HepG2 (cell line): ENCODE results near the gene CLTCL1. TPM values are rescaled to one million over a fixed set of nuclear protein-coding genes. Genes with fewer than 3 reads are reported as not detected.

Experiments
- AKAP8 ChIP-seq: sonication (generic); formaldehyde crosslinking; IDR thresholded peaks from 2 replicates; pipeline ENCODE4 v1.5.1; 2020; ENCODE audit warnings: mild to moderate bottlenecking, missing genetic modification reagents
- CENPT ChIP-seq: sonication (generic); formaldehyde crosslinking; IDR thresholded peaks from 2 replicates; pipeline ENCODE4 v1.8.0; 2022; ENCODE audit warnings: low read depth, mild to moderate bottlenecking, moderate library complexity, missing genetic modification reagents
- ELF1 ChIP-seq: sonication (generic); formaldehyde crosslinking; IDR thresholded peaks from 2 replicates; pipeline ENCODE4 v1.4.0; 2020; ENCODE audit warnings: missing genetic modification reagents
- HOXA5 ChIP-seq: sonication (generic); formaldehyde crosslinking; IDR thresholded peaks from 2 replicates; pipeline ENCODE4 v1.4.0; 2020; ENCODE audit warnings: missing genetic modification reagents
- KAT7 ChIP-seq: IDR thresholded peaks from 2 replicates; pipeline ENCODE4 v1.6.1; 2018; ENCODE audit warnings: borderline replicate concordance, missing compliant biosample characterization
- KDM5B ChIP-seq: sonication (generic); formaldehyde crosslinking; IDR thresholded peaks from 2 replicates; pipeline ENCODE4 v1.4.0; 2020; ENCODE audit warnings: missing genetic modification reagents, mild to moderate bottlenecking, borderline replicate concordance
- NR2C2 ChIP-seq: sonication (generic); formaldehyde crosslinking; IDR thresholded peaks from 2 replicates; pipeline ENCODE4 v1.4.0; 2020; ENCODE audit warnings: missing genetic modification reagents, mild to moderate bottlenecking, moderate library complexity, borderline replicate concordance
- NR2F2 ChIP-seq: IDR thresholded peaks from 2 replicates; pipeline ENCODE4 v1.6.1; 2012; ENCODE audit warnings: low read depth, inconsistent platforms, borderline replicate concordance
- RFX3 ChIP-seq: IDR thresholded peaks from 2 replicates; pipeline ENCODE4 v1.6.1; 2016; ENCODE audit warnings: missing biosample characterization, missing genetic modification reagents
- RFX5 ChIP-seq: IDR thresholded peaks from 2 replicates; pipeline ENCODE4 v1.6.1; 2011; ENCODE audit warnings: low read depth, low read length, improper control_type of control experiment
- THRA ChIP-seq: sonication (generic); formaldehyde crosslinking; IDR thresholded peaks from 2 replicates; pipeline ENCODE4 v1.4.0; 2020; ENCODE audit warnings: missing genetic modification reagents, borderline replicate concordance
- U2AF2 ChIP-seq: fragments of 200-400 bp; formaldehyde crosslinking; IDR thresholded peaks from 2 replicates; pipeline ENCODE4 v1.6.1; 2017; ENCODE audit warnings: low read depth, mild to moderate bottlenecking, low read length
- ZC3H13 ChIP-seq: sonication (generic); formaldehyde crosslinking; IDR thresholded peaks from 2 replicates; pipeline ENCODE4 v1.8.1; 2023; ENCODE audit warnings: mild to moderate bottlenecking, missing genetic modification reagents, moderate library complexity
- ZFP37 ChIP-seq: sonication (generic); formaldehyde crosslinking; IDR thresholded peaks from 2 replicates; pipeline ENCODE4 v1.4.0; 2020; ENCODE audit warnings: missing genetic modification reagents, borderline replicate concordance
- ZNF446 ChIP-seq: sonication (generic); formaldehyde crosslinking; IDR thresholded peaks from 2 replicates; pipeline ENCODE4 v1.5.0; 2020; ENCODE audit warnings: mild to moderate bottlenecking, missing genetic modification reagents
- ZNF501 ChIP-seq: sonication (generic); formaldehyde crosslinking; IDR thresholded peaks from 2 replicates; pipeline ENCODE4 v1.5.1; 2020; ENCODE audit warnings: mild to moderate bottlenecking, moderate library complexity, missing genetic modification reagents
- ZNF597 ChIP-seq: sonication (generic); formaldehyde crosslinking; IDR thresholded peaks from 2 replicates; pipeline ENCODE4 v1.5.0; 2020; ENCODE audit warnings: missing genetic modification reagents
- ZNF607 ChIP-seq: sonication (generic); formaldehyde crosslinking; IDR thresholded peaks from 2 replicates; pipeline ENCODE4 v1.5.1; 2020; ENCODE audit warnings: missing genetic modification reagents, mild to moderate bottlenecking, borderline replicate concordance
- ZNF720 ChIP-seq: sonication (generic); formaldehyde crosslinking; IDR thresholded peaks from 2 replicates; pipeline ENCODE4 v1.4.0; 2020; ENCODE audit warnings: missing genetic modification reagents
- ZNF883 ChIP-seq: sonication (generic); formaldehyde crosslinking; IDR thresholded peaks from 2 replicates; pipeline ENCODE4 v1.5.1; 2020; ENCODE audit warnings: mild to moderate bottlenecking, missing genetic modification reagents; ENCODE audit errors: not compliant biosample characterization
- ZSCAN29 ChIP-seq: sonication (generic); formaldehyde crosslinking; conservative IDR thresholded peaks from 2 replicates; pipeline ENCODE4 v1.4.0; 2020; ENCODE audit warnings: mild to moderate bottlenecking, missing genetic modification reagents
- polyA plus RNA-seq, 8 experiments: library from polyadenylated mRNA; depleted of rRNA in 3 of 8; stranded (reverse) in 7 of 8; unstranded in 1 of 8; fragments of >200 nt; fragmentation: Illumina TruSeq in 4 of 8; extraction: Trizol in 4 of 8; gene quantifications; 2 replicates each; pipeline versions ENCODE4 v1.2.1 to v1.2.3, GENCODE V29; 2011 to 2016; ENCODE audit warnings: low read depth in 4 of 8, missing spikeins in 1 of 8, mixed read lengths in 1 of 8; ENCODE audit not compliant: insufficient read depth in 1 of 8
- total RNA-seq, 5 experiments: library from RNA; depleted of rRNA; stranded (reverse); fragments of >200 nt; fragmentation: Illumina TruSeq; extraction: Trizol; gene quantifications; 2 replicates each; pipeline ENCODE4 v1.2.3, GENCODE V29; 2016; ENCODE audit warnings: low read depth in 1 of 5
- TF ChIP-seq, protein P1 (sequence below): sonication (generic); formaldehyde crosslinking; IDR thresholded peaks from 2 replicates; pipeline ENCODE4 v1.4.0; 2020; ENCODE audit warnings: missing genetic modification reagents, mild to moderate bottlenecking, borderline replicate concordance
- TF ChIP-seq, protein P2 (sequence below): IDR thresholded peaks from 2 replicates; pipeline ENCODE4 v1.6.1; 2018; ENCODE audit warnings: missing genetic modification reagents

The CLTCL1 gene
- total and polyA plus RNA-seq, 2 of the 13 experiments (the other 11 are each of a cell fraction or from before 2014, with no cell fraction given), result 8.1 to 10.9 TPM

DNA sequence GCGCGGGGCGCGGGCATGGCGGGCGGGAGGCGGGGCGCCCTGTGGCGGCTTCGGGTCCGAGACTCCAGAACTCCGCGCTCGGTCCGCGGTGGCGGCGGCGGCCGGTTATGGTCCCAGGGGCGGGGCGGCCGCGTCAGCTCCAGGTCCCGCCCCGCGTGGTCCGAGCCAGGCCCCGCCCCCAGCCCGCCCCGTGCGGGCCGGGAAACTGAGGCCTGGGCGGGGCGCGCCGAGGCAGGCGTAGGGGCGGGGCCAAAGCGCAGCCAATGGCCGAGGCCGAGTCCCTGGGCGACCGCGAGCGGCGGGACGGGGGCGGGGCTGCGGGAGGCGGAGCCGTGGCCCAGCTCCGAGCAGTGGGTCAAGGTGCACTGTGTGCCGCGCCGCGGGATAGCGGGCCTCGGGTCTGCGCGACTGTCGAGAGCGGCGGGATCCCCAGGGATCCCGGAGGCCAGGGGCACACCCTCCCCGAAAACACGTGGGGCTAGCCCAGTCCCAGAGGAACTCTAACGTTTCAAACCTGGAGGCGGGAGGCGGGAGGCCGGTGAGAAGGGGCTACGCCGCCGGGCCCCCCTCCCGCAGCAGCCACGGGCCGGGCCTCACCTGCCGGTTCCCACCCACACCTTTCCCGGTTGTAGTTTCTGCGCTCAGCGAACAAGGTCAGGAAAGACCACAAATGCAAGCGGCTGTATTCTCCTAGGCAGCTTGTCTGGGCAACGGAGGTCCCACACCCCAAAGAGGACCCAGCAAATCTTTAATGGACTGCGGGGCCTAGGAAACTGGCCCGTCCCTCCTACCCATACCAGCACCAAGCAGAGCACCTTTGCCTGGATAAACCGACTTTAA lies 112.6 kb downstream of the CLTCL1 start, which contains the start of gene SLC25A1 (continued):
- TF ChIP-seq HOXA5 (peak; percentile 88), ZNF720 (CRISPR knock-in tag) (no peak), ZNF446 (CRISPR knock-in tag) (no peak), ZNF607 (0 out of 2 replicates have a peak, but pooled peaks have one; percentile 58), ZNF597 (CRISPR knock-in tag) (no peak), ZNF883 (no peak), U2AF2 (no peak), NR2F2 (peak; percentile 44; the same call in 1 of the 2 replicates), ZSCAN29 (CRISPR knock-in tag) (no peak), ZFP37 (CRISPR knock-in tag) (no peak; the same call in 1 of the 2 replicates), NR2C2 (CRISPR knock-in tag) (0 out of 2 replicates have a peak, but pooled peaks have one; percentile 14), THRA (CRISPR knock-in tag) (peak; percentile 56; the same call in 1 of the 2 replicates), ZC3H13 (peak; percentile 46), KDM5B (CRISPR knock-in tag) (0 out of 2 replicates have a peak, but pooled peaks have one; percentile 40), RFX3 (CRISPR knock-in tag) (no peak), AKAP8 (CRISPR knock-in tag) (peak; percentile 53; the same call in 1 of the 2 replicates), ELF1 (CRISPR knock-in tag) (no peak; the same call in 1 of the 2 replicates), ZNF501 (CRISPR knock-in tag) (peak; percentile 82; the same call in 1 of the 2 replicates), CENPT (CRISPR knock-in tag) (no peak), KAT7 (CRISPR knock-in tag) (no peak; the same call in 1 of the 2 replicates), RFX5 (no peak)
- TF ChIP-seq, protein P1, sequence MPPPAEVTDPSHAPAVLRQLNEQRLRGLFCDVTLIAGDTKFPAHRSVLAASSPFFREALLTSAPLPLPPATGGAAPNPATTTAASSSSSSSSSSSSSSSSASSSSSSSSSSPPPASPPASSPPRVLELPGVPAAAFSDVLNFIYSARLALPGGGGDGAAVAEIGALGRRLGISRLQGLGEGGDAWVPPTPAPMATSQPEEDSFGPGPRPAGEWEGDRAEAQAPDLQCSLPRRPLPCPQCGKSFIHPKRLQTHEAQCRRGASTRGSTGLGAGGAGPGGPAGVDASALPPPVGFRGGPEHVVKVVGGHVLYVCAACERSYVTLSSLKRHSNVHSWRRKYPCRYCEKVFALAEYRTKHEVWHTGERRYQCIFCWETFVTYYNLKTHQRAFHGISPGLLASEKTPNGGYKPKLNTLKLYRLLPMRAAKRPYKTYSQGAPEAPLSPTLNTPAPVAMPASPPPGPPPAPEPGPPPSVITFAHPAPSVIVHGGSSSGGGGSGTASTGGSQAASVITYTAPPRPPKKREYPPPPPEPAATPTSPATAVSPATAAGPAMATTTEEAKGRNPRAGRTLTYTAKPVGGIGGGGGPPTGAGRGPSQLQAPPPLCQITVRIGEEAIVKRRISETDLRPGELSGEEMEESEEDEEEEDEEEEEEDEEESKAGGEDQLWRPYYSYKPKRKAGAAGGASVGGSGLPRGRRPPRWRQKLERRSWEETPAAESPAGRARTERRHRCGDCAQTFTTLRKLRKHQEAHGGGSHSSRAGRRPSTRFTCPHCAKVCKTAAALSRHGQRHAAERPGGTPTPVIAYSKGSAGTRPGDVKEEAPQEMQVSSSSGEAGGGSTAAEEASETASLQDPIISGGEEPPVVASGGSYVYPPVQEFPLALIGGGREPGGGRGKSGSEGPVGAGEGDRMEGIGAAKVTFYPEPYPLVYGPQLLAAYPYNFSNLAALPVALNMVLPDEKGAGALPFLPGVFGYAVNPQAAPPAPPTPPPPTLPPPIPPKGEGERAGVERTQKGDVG (CRISPR knock-in tag), result no peak; the same call in 1 of the 2 replicates
- TF ChIP-seq, protein P2, sequence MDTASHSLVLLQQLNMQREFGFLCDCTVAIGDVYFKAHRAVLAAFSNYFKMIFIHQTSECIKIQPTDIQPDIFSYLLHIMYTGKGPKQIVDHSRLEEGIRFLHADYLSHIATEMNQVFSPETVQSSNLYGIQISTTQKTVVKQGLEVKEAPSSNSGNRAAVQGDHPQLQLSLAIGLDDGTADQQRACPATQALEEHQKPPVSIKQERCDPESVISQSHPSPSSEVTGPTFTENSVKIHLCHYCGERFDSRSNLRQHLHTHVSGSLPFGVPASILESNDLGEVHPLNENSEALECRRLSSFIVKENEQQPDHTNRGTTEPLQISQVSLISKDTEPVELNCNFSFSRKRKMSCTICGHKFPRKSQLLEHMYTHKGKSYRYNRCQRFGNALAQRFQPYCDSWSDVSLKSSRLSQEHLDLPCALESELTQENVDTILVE (CRISPR knock-in tag), result no peak
